Cardiac fibroblast (primary cell): Measurements from ENCODE around the gene ARMH3.

Experiments
- DNase-seq, 2 donors: peaks; one replicate each; pipeline versions ENCODE4 v3.0.0 to v3.0.0-alpha.2; 2010; ENCODE audit warnings: low read depth in 2 of 2
- H3K4me3 ChIP-seq, 2 donors: replicated peaks in 1 of 2; 1 replicate in 1 of 2; 2 replicates in 1 of 2; pipeline ENCODE4 v1.5.1; 2011; ENCODE audit warnings: low read depth in 2 of 2, low read length in 2 of 2, mild to moderate bottlenecking in 2 of 2, moderate library complexity in 1 of 2
- CTCF ChIP-seq: IDR thresholded peaks from one replicate; pipeline ENCODE4 v1.5.1; 2011; ENCODE audit warnings: low read depth, mild to moderate bottlenecking, low read length, inconsistent platforms

The ARMH3 gene

GRCh38 chr10:101919026-101919770, 136.8 kb downstream of the ARMH3 start:
- H3K4me3 ChIP-seq: no peak overlapping the region
- no peak for TF ChIP-seq CTCF
- no peak for DNase-seq

- H3K4me3 ChIP-seq: no peak overlapping the region
- no peak for TF ChIP-seq CTCF
- no peak for DNase-seq
Observed at GRCh38 chr10:101912561-101913179, 143.3 kb downstream of the ARMH3 start.

GRCh38 chr10:101906586-101907183, 149.3 kb downstream of the ARMH3 start:
- H3K4me3 ChIP-seq: no peak overlapping the region
- DNase-seq: no peak
- TF ChIP-seq CTCF: no peak

- TF ChIP-seq CTCF: no peak
- DNase-seq: no peak
- no peak overlapping the region for H3K4me3 ChIP-seq
Observed at GRCh38 chr10:101905251-101905650, 150.7 kb downstream of the ARMH3 start.

GRCh38 chr10:101903827-101904550, 152.0 kb downstream of the ARMH3 start:
- peak in 1 of 2 donors; percentile 21 for DNase-seq
- no peak for TF ChIP-seq CTCF
- H3K4me3 ChIP-seq: no peak overlapping the region

- no peak for DNase-seq
- H3K4me3 ChIP-seq: no peak overlapping the region
- no peak for TF ChIP-seq CTCF
Observed at GRCh38 chr10:101902820-101903145, 153.2 kb downstream of the ARMH3 start.
